ENCODE data around the gene PRPF39.
"Not testable (repeated sequence)": the region's sequence is repeated elsewhere in the genome, so short reads cannot be mapped to it uniquely, and the experiment has no call there.

Gene PRPF39, protein sequence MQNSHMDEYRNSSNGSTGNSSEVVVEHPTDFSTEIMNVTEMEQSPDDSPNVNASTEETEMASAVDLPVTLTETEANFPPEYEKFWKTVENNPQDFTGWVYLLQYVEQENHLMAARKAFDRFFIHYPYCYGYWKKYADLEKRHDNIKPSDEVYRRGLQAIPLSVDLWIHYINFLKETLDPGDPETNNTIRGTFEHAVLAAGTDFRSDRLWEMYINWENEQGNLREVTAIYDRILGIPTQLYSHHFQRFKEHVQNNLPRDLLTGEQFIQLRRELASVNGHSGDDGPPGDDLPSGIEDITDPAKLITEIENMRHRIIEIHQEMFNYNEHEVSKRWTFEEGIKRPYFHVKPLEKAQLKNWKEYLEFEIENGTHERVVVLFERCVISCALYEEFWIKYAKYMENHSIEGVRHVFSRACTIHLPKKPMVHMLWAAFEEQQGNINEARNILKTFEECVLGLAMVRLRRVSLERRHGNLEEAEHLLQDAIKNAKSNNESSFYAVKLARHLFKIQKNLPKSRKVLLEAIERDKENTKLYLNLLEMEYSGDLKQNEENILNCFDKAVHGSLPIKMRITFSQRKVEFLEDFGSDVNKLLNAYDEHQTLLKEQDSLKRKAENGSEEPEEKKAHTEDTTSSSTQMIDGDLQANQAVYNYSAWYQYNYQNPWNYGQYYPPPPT

DNA sequence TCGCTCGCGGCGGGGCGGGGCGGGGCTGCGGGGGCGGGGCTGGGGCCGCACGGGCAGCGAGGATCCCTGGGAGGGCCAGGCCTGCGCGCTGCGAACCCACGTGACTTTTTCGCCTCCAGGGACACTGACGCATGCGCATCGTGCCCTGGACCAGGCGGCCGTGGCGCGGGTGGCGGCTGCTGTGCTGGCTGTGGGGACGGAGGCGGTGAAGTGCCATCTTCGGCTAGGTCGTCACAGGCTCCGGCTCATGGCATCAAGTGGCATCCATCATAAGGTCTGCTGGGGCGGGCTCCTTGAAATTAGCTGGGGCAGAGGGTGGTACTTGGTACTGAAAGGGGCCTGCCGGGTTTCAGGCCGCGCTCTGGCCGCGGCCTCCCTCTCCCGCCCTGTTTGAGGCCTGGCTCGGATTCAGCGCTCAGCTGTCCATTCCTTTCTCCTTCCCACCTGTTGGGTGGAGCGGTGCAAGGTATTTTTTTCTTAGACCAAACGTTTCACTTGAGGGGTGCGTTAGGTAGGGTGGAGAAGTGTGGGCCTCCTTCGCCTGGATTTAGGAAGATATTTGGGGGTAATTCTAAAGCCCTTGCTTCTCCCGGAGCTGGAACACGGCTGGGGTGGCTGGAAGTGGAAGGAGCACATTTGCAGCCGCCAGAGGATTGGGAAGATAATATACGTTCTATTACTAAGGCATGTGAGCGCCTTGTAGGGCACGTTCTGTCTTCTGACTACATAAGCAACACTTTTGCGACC is at the start of gene PRPF39:
PRPF39 (plus strand) TSS at position 141 of the 747 bp plus-strand sequence. CDS start 11,124 bp downstream, outside the sequence.
- peak; percentile 80 for DNase-seq (ENCODE audit: low read depth)

- DNase-seq (ENCODE audit: low read depth): no peak
Measured at GRCh38 chr14:45034730-45035129, 49.2 kb upstream of the PRPF39 start.

DNA sequence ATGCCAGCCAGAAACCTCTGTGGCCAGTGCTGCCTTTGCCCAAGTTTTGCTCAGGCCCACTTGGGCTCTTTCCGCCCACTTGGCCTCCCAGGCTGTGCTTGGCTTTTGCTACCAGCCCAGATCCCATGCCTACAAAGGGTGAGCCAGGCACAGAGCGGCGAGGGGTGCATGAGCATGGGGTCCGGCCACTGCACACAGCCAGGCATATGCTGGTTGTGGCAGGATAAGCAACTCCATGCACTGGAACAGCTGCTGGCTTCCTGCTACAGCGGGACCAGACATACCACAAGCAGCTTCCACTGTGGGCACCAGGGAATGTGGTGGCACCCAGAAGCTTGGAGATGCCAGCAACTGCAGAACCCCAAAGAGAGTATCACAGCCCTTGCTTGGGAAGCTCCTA is 45.7 kb upstream of the PRPF39 start:
- DNase-seq (ENCODE audit: low read depth): no peak

GRCh38 chr14:45038865-45039264 is 45.1 kb upstream of the PRPF39 start:
- no peak for DNase-seq (ENCODE audit: low read depth)

GRCh38 chr14:45039390-45039789 is 44.5 kb upstream of the PRPF39 start:
- DNase-seq (ENCODE audit: low read depth): no peak

DNA sequence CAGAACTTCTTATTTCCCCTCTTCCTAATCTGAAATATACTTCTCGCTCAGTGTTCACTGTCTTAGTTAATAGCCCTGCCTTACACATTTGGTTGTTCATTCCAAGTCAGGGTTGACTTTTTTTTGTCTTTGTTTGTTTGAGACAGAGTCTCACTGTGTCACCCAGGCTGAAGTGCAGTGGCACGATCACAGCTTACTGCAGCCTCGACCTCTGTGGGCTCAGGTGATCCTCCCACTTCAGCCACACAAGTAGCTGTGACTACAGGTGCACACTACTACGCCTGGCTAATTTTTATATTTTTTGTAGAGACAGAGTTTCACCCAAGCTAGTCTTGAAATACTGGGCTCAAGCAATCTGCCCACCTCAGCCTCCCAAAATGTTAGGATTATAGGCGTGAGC is 42.3 kb upstream of the PRPF39 start:
- DNase-seq (ENCODE audit: low read depth): no peak

- no peak for DNase-seq (ENCODE audit: low read depth)
Measured at GRCh38 chr14:45044638-45045037, 39.3 kb upstream of the PRPF39 start.

- DNase-seq (ENCODE audit: low read depth): no peak
Measured at GRCh38 chr14:45048385-45048784, 35.5 kb upstream of the PRPF39 start.

DNA sequence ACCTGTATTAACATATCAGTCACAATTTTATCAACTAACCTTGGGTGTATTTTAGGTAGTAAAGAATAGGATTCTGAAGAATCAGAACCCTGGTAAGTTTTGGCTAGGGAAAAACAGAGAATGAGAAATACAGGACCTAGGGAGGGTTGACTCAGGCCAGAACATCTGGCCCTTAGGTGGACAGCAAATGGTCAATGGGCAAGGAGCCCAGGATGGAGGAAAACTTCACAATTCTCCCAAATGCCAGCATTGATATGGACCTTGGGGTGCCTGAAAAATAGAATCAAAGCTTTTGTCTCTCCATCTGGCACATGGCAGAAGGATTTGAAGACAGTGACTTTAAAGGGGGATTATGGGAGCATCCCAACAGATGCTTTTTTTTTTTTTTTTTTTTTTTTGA is 32.7 kb upstream of the PRPF39 start:
- DNase-seq (ENCODE audit: low read depth): peak; percentile 3

DNA sequence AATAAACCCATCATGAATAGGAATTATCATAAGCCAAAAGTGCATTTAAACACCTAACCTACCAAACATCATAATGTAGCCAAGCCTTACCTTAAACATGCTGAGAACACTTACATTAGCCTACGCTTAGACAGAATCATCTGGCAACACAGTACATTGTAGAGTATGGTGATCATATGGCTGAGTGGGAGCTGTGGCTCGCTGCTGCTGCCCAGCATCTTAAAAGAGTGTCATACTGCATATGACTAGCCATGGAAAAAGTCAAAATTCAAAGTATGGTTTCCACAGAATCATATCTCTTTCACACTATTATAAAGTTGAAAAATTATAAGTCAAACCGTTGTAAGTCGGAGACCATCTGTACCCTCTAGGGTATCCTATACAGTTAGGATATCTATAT is 32.0 kb upstream of the PRPF39 start:
- DNase-seq (ENCODE audit: low read depth): no peak

DNA sequence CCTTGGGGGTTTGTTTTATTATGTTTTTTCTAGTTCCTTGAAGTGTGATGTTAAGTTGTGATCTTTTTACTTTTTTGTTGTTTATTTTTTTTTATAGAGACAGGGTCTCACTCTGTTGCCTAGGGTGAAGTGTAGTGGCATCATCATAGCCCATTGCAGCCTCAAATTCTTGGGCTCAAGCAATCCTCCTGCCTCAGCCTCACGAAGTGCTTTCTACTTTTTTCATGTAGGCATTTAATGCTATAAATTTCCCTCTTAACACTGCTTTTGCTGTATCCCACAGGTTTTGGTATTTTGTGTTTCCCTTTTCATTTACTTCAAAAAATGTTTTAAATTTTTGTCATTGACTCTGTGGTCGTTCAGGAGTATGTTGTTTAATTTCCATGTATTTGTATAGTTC is 26.6 kb upstream of the PRPF39 start:
- DNase-seq (ENCODE audit: low read depth): no peak

- no peak for DNase-seq (ENCODE audit: low read depth)
Measured at GRCh38 chr14:45057881-45058364, 26.0 kb upstream of the PRPF39 start.

- no peak for DNase-seq (ENCODE audit: low read depth)
Measured at GRCh38 chr14:45060551-45060950, 23.4 kb upstream of the PRPF39 start.

GRCh38 chr14:45065540-45065939 is 18.4 kb upstream of the PRPF39 start:
- DNase-seq (ENCODE audit: low read depth): no peak

GRCh38 chr14:45065956-45066355 is 18.0 kb upstream of the PRPF39 start:
- no peak for DNase-seq (ENCODE audit: low read depth)

DNA sequence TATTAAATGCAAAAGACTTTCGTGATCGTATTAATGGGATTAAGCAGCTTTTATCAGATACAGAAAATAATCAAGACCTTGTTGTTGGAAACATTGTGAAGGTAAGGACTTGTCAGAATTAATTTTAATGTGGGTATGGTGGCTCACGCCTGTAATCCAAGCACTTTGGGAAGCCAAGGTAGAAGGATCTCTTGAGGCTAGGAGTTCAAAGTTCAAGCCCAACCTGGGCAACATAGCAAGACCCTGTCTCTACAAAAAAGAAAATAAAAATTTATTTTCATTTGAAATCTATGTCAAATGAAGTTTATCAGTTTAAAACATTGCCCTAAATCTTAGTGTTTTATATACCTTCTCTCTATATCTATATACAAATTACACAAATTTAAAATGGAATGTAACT is 17.2 kb upstream of the PRPF39 start:
- DNase-seq (ENCODE audit: low read depth): no peak

GRCh38 chr14:45068396-45068795 is 15.5 kb upstream of the PRPF39 start:
- no peak for DNase-seq (ENCODE audit: low read depth)

DNA sequence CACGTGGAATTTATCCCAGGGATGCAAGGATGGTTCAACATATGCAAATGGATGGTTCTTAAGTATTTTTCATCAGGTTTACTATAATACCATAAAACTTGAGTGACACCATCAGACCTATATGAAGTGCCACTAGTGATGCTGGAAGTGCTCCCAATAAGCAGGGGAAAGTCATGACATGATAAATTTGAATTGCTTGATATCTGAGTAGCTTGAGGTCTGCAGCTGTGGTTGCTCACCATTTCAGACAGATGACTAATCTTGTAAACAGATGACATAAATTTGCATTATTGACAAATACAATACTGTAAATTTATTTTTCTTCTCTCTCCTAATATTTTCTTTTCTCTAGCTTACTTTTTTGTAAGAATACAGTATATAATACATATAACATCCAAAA is 13.7 kb upstream of the PRPF39 start:
- no peak for DNase-seq (ENCODE audit: low read depth)

GRCh38 chr14:45072126-45072525 is 11.8 kb upstream of the PRPF39 start:
- no peak for DNase-seq (ENCODE audit: low read depth)

DNA sequence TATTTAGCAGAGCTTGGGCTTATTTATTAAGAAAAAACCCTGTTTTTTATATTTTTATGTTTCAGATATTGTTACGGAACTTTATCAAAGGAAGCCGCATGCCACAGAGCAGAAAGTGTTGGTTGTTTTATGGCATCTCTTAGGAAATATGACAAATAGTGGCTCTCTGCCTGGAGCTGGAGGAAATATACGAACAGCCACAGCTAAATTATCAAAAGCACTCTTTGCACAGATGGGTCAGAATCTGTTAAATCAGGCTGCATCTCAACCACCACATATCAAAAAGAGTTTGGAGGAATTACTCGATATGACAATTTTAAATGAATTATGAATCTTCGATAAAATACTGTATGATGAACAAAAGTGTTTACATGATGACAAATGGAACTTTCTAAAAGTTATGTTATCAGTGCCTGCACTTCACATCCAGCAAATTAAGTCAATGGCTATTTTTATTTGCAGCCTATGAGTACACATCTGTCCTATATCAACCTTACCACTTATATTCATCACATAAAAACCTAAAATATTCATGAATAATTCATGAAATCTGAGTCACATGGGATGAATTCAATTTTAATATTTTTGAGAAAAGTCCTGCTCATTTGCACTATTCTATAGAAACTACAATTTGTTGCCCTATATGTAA is 10.6 kb upstream of the PRPF39 start:
- DNase-seq (ENCODE audit: low read depth): no peak

DNA sequence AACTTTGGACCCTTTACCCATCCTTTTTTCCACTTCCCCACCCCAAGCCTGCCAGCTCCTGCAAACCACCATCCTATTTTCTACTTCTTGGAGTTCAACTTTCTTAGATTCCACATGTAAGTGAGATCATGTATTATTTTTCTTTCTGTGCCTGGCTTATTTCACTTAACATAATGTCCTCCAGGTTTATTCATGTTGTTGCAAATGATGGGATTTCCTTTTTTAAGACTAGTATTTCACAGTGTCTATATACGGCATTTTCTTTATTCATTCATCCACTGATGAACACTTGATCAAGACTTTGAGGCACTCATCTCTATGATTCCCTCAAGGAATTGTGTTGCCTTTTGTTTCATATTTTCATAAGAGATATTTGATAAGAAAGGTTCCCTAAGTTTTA is 5.6 kb upstream of the PRPF39 start:
- DNase-seq (ENCODE audit: low read depth): no peak

GRCh38 chr14:45080416-45080968 is 3.4 kb upstream of the PRPF39 start:
- DNase-seq (ENCODE audit: low read depth): not testable (repeated sequence)

Data from GM04504 (cell line).